Neural progenitor cell (in vitro differentiated cells): ENCODE results near the gene DISC1. TPM values are rescaled to one million over a fixed set of nuclear protein-coding genes. Genes with fewer than 3 reads are reported as not detected.
A peak's percentile ranks its signal among the peaks of the same experiment; 100 is the strongest.

ENCODE experiments used
- DNase-seq: peaks from one replicate; pipeline ENCODE4 v3.0.0-alpha.2; 2016; ENCODE audit warnings: low spot score
- H2AFZ ChIP-seq: fragments of 200-600 bp; sonication (generic); replicated peaks from 2 replicates; pipeline ENCODE4 v1.6.1; 2016; ENCODE audit warnings: antibody characterized with exemption
- H3F3A ChIP-seq: fragments of 200-600 bp; sonication (generic); 2 replicates; pipeline ENCODE4 v1.6.1; 2016; ENCODE audit warnings: antibody characterized with exemption, low read depth
- H3K27ac ChIP-seq: fragments of 200-600 bp; sonication (generic); 2 replicates; pipeline ENCODE4 v1.5.1; 2016; ENCODE audit warnings: mild to moderate bottlenecking
- H3K27me3 ChIP-seq: fragments of 200-600 bp; sonication (generic); 2 replicates; pipeline ENCODE4 v1.6.1; 2016; ENCODE audit warnings: mild to moderate bottlenecking, moderate library complexity
- H3K36me3 ChIP-seq: fragments of 200-600 bp; sonication (generic); 2 replicates; pipeline ENCODE4 v1.5.1; 2016
- H3K4me1 ChIP-seq: fragments of 200-600 bp; sonication (generic); 2 replicates; pipeline ENCODE4 v1.6.1; 2016; ENCODE audit warnings: mixed run types
- H3K4me2 ChIP-seq: fragments of 200-600 bp; sonication (generic); 2 replicates; pipeline ENCODE4 v1.6.1; 2016
- H3K4me3 ChIP-seq: fragments of 200-600 bp; sonication (generic); 2 replicates; pipeline ENCODE4 v1.5.1; 2016
- H3K79me2 ChIP-seq: fragments of 200-600 bp; sonication (generic); 2 replicates; pipeline ENCODE4 v1.6.1; 2016; ENCODE audit warnings: low read depth
- H3K9ac ChIP-seq: fragments of 200-600 bp; sonication (generic); 2 replicates; pipeline ENCODE4 v1.6.1; 2016
- H3K9me3 ChIP-seq: fragments of 200-600 bp; sonication (generic); 2 replicates; pipeline ENCODE4 v1.5.1; 2016; ENCODE audit warnings: low read depth
- H4K20me1 ChIP-seq: fragments of 200-600 bp; sonication (generic); 2 replicates; pipeline ENCODE4 v1.6.1; 2016; ENCODE audit warnings: low read depth
- H3K27ac Mint-ChIP-seq: 3 replicates; pipeline ENCODE4 v1.8.0; 2021; ENCODE audit warnings: mixed read lengths
- H3K27me3 Mint-ChIP-seq: 2 replicates; pipeline ENCODE4 v1.8.0; 2022; ENCODE audit warnings: low read depth, mild to moderate bottlenecking, inconsistent platforms, moderate library complexity, mixed read lengths; ENCODE audit not compliant: insufficient read depth
- H3K36me3 Mint-ChIP-seq: 3 replicates; pipeline ENCODE4 v1.8.0; 2021; ENCODE audit warnings: mixed read lengths
- H3K4me1 Mint-ChIP-seq: 3 replicates; pipeline ENCODE4 v1.8.0; 2021; ENCODE audit warnings: mixed read lengths
- H3K4me3 Mint-ChIP-seq: 3 replicates; pipeline ENCODE4 v1.8.0; 2021; ENCODE audit warnings: mild to moderate bottlenecking, moderate library complexity, mixed read lengths
- H3K9me3 Mint-ChIP-seq: 3 replicates; pipeline ENCODE4 v1.8.0; 2020; ENCODE audit warnings: mixed read lengths
- CTCF ChIP-seq: fragments of 200-600 bp; sonication (generic); IDR thresholded peaks from 2 replicates; pipeline ENCODE4 v1.5.1; 2017; ENCODE audit warnings: antibody characterized with exemption, mild to moderate bottlenecking
- EZH2 ChIP-seq: fragments of 200-600 bp; sonication (generic); IDR thresholded peaks from 2 replicates; pipeline ENCODE4 v1.6.1; 2017; ENCODE audit warnings: antibody characterized with exemption, mild to moderate bottlenecking, moderate library complexity
- EZH2phosphoT487 ChIP-seq: fragments of 200-600 bp; sonication (generic); IDR thresholded peaks from 2 replicates; pipeline ENCODE4 v1.6.1; 2017; ENCODE audit warnings: antibody characterized with exemption
- total RNA-seq: library from RNA; depleted of rRNA; stranded (reverse); fragments of >200 nt; gene quantifications from 2 replicates; pipeline ENCODE4 v1.2.3, GENCODE V29; 2015; ENCODE audit warnings: low replicate concordance

Gene DISC1
- total RNA-seq, 1 donor from 2014 or later, result 1.8 TPM

DNA sequence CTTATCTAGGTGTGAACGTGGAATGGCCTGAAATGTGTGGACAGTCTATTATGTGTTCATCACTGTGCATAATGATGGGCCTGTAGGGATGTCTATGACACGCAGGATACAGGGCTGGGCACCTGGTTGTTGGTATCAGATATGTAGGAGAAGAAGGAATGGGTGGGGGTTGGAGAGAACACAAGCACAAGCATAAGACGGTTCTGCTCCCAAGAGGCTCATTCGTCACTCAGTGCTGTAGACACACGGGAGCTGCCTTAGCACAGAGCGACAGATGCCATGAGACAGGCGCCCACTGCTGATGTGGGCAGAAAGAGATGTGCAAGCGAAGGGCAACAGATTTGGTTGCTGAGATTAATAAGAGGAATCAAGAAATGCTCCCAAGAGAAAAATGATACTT, 256.2 kb downstream of the DISC1 start:
- Histone ChIP-seq H3K79me2 (no peaks in the 10 kb centered on the region), H3K4me2 (no peak overlapping the region), H3K4me3 (no peak overlapping the region), H2AFZ (no peak overlapping the region), H3K27me3 (no peaks in the 10 kb centered on the region), H3F3A (no peaks in the 10 kb centered on the region), H3K36me3 (no peaks in the 10 kb centered on the region), H3K9ac (no peak overlapping the region), H3K9me3 (no peaks in the 10 kb centered on the region), H3K27ac (no peak overlapping the region), H4K20me1 (no peaks in the 10 kb centered on the region), H3K4me1 (no peaks in the 10 kb centered on the region)
- no peak for DNase-seq
- TF ChIP-seq CTCF, result no peak
- TF ChIP-seq EZH2, result no peak
- TF ChIP-seq EZH2phosphoT487, result no peak
- Mint-ChIP-seq H3K36me3 (peaks cover 2% of the 10 kb centered on the region), H3K4me1 (peaks cover 13% of the 10 kb centered on the region), H3K4me3 (no peak overlapping the region), H3K27ac (no peak overlapping the region), H3K27me3 (peaks cover 2% of the 10 kb centered on the region), H3K9me3 (no peaks in the 10 kb centered on the region)

GRCh38 chr1:231883382-231883781, 256.8 kb downstream of the DISC1 start:
- peak overlapping the region; percentile 57 for H3K4me3 Mint-ChIP-seq
- no peak overlapping the region for H2AFZ ChIP-seq
- H3K4me1 Mint-ChIP-seq, result peaks cover 17% of the 10 kb centered on the region
- H3K79me2 ChIP-seq, result no peaks in the 10 kb centered on the region
- H3K36me3 Mint-ChIP-seq, result peaks cover 2% of the 10 kb centered on the region
- no peak overlapping the region for H3K27ac ChIP-seq
- peaks cover 7% of the 10 kb centered on the region for H3K27me3 Mint-ChIP-seq
- H3K4me2 ChIP-seq, result no peak overlapping the region
- DNase-seq, result peak; percentile 15
- H3K9me3 ChIP-seq, result no peaks in the 10 kb centered on the region
- no peak overlapping the region for H3K9ac ChIP-seq
- no peaks in the 10 kb centered on the region for H3K4me1 ChIP-seq
- no peaks in the 10 kb centered on the region for H3K9me3 Mint-ChIP-seq
- no peak overlapping the region for H3K4me3 ChIP-seq
- no peak overlapping the region for H3K27ac Mint-ChIP-seq
- H3K36me3 ChIP-seq, result no peaks in the 10 kb centered on the region
- H4K20me1 ChIP-seq, result no peaks in the 10 kb centered on the region
- TF ChIP-seq CTCF, result peak; percentile 23
- no peak for TF ChIP-seq EZH2phosphoT487
- H3F3A ChIP-seq, result no peaks in the 10 kb centered on the region
- H3K27me3 ChIP-seq, result no peaks in the 10 kb centered on the region

DNA sequence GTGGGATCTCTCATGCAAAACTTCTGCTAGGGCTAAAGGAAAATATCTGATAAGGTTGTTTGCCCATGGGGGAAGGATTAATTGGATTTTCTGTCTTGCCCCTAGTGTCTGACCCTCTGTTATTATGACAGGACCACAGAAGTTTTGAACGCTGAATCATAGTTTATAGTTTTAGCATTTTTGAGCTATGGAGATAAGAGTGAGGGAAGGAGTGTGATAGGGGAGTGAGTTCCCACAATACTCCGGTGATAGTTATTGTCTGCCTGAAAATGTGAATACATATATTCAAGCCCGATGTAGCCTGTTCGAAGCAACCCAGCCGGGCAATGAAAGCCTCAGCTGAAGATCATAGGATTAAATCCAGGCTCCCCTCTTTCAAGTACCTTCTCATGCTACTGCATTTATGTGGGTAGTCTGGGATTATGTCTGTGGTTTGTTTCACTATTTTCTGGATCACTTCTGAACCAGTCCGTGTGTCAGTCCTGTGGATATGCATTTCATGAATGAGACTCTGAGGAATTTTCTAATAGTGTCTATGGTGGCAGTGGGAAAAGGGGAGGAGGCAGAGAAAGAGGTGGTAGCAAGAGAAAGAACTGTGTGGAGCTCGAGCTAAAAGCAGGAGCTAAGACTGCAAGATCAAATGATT, 258.7 kb downstream of the DISC1 start:
- H3K4me2 ChIP-seq, result no peak overlapping the region

More for the DNA sequence above, 258.7 kb downstream of the DISC1 start:
- Histone ChIP-seq H4K20me1 (no peaks in the 10 kb centered on the region), H3K79me2 (no peaks in the 10 kb centered on the region), H3K27ac (no peak overlapping the region), H3F3A (no peaks in the 10 kb centered on the region), H3K9me3 (no peaks in the 10 kb centered on the region), H3K36me3 (no peaks in the 10 kb centered on the region), H3K9ac (no peak overlapping the region), H2AFZ (no peak overlapping the region), H3K4me3 (no peak overlapping the region), H3K27me3 (no peaks in the 10 kb centered on the region), H3K4me1 (no peaks in the 10 kb centered on the region)
- peaks cover 2% of the 10 kb centered on the region for H3K36me3 Mint-ChIP-seq
- DNase-seq, result no peak
- H3K9me3 Mint-ChIP-seq, result no peaks in the 10 kb centered on the region
- no peak overlapping the region for H3K4me3 Mint-ChIP-seq
- H3K27ac Mint-ChIP-seq, result peak overlapping the region; percentile 2
- TF ChIP-seq EZH2 (no peak), CTCF (no peak), EZH2phosphoT487 (no peak)
- peaks cover 17% of the 10 kb centered on the region for H3K4me1 Mint-ChIP-seq
- peaks cover 7% of the 10 kb centered on the region for H3K27me3 Mint-ChIP-seq
